ENCODE measurements around the gene PIAS4. TPM values are rescaled to one million over a fixed set of nuclear protein-coding genes. Genes with fewer than 3 reads are reported as not detected.

Gene PIAS4
- total and polyA plus RNA-seq, 2 of the 13 experiments (the other 11 are each of a cell fraction or from before 2014, with no cell fraction given), result 9.0 to 20.1 TPM

DNA sequence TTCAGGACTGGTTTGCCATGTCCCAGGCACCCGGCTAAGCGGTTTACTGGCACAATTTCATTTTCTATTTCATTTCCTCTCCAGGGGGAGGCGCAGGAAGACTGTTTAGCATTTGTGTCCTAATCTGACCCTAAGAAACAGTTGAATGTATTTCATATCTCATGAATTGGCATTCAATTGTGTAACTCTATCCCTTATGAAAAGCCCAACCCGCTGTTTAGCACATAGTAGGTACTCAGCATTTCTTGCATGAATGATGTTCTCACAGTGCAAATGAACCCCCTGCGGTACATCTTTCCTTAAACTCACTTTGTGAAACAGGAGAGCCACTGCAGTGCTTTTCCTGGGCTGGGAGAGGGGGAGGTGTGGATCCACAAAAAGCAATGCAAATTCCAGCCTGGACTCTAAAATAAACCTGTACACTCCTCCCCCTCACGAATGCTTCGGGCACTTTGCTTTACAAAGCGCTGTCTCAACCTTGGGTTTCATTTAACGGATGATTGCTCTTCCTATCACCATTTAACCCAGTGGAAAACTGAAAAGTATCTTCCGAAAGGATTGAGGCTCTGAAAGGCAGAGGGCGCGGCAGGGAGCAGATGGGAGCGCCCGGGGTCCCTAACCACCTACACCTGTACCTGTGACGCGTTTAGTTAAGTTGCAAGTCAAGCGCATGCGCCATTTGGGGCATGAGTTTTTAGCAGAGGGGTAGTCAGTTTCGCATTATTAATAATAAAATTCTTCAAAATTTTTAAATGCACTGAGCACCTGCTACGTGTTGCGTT lies 21.1 kb upstream of the PIAS4 start (continued):
- TF ChIP-seq, protein P1, sequence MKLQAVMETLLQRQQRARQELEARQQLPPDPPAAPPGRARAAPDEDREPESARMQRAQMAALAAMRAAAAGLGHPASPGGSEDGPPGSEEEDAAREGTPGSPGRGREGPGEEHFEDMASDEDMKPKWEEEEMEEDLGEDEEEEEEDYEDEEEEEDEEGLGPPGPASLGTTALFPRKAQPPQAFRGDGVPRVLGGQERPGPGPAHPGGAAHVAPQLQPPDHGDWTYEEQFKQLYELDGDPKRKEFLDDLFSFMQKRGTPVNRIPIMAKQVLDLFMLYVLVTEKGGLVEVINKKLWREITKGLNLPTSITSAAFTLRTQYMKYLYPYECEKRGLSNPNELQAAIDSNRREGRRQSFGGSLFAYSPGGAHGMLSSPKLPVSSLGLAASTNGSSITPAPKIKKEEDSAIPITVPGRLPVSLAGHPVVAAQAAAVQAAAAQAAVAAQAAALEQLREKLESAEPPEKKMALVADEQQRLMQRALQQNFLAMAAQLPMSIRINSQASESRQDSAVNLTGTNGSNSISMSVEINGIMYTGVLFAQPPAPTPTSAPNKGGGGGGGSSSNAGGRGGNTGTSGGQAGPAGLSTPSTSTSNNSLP (IDR thresholded peaks at IDR 0.05; ENCODE audit: low read depth, low read length), result peak; percentile 59
- no peak for TF ChIP-seq PRDM4 (CRISPR knock-in tag; IDR thresholded peaks at IDR 0.05; ENCODE audit: borderline replicate concordance)
- no peak for TF ChIP-seq SRSF9 (IDR thresholded peaks at IDR 0.05; ENCODE audit: borderline replicate concordance, insufficient read depth, low read depth, low read length, poor library complexity, severe bottlenecking)
- TF ChIP-seq NCOR1 (IDR thresholded peaks at IDR 0.05; ENCODE audit: borderline replicate concordance, low read length), result 0 out of 2 replicates have a peak, but pooled peaks have one; percentile 15
- peak; percentile 97 for TF ChIP-seq RXRB (CRISPR knock-in tag; IDR thresholded peaks at IDR 0.05; ENCODE audit: borderline replicate concordance)
- TF ChIP-seq SATB2 (CRISPR knock-in tag; IDR thresholded peaks at IDR 0.05), result no peak
- 0 out of 2 replicates have a peak, but pooled peaks have one; percentile 43 for TF ChIP-seq ZNF354B (CRISPR knock-in tag; IDR thresholded peaks at IDR 0.05)
- TF ChIP-seq STAG1 (CRISPR knock-in tag; IDR thresholded peaks at IDR 0.05), result peak; percentile 73
- TF ChIP-seq SIN3A (IDR thresholded peaks at IDR 0.05; ENCODE audit: borderline replicate concordance, low read depth, low read length), result peak; percentile 36; the same call in 1 of the 2 replicates
- TF ChIP-seq PAF1 (CRISPR knock-in tag; IDR thresholded peaks at IDR 0.05), result no peak
- TF ChIP-seq, protein P2, sequence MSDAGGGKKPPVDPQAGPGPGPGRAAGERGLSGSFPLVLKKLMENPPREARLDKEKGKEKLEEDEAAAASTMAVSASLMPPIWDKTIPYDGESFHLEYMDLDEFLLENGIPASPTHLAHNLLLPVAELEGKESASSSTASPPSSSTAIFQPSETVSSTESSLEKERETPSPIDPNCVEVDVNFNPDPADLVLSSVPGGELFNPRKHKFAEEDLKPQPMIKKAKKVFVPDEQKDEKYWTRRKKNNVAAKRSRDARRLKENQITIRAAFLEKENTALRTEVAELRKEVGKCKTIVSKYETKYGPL (CRISPR knock-in tag; IDR thresholded peaks at IDR 0.05), result 0 out of 2 replicates have a peak, but pooled peaks have one; percentile 32
- peak; percentile 33; the same call in 1 of the 2 replicates for TF ChIP-seq SMC3 (IDR thresholded peaks at IDR 0.05; ENCODE audit: low read length)
- TF ChIP-seq MIXL1 (CRISPR knock-in tag; IDR thresholded peaks at IDR 0.05), result 0 out of 2 replicates have a peak, but pooled peaks have one; percentile 10
- peak; percentile 30 for TF ChIP-seq TEAD3 (CRISPR knock-in tag; optimal IDR thresholded peaks at IDR 0.05; ENCODE audit: borderline replicate concordance)
- TF ChIP-seq MTERF4 (CRISPR knock-in tag; IDR thresholded peaks at IDR 0.05), result 0 out of 2 replicates have a peak, but pooled peaks have one; percentile 12
- TF ChIP-seq HNF4A (CRISPR knock-in tag; IDR thresholded peaks at IDR 0.05), result peak; percentile 16; the same call in 1 of the 2 replicates
- TF ChIP-seq, protein P3, sequence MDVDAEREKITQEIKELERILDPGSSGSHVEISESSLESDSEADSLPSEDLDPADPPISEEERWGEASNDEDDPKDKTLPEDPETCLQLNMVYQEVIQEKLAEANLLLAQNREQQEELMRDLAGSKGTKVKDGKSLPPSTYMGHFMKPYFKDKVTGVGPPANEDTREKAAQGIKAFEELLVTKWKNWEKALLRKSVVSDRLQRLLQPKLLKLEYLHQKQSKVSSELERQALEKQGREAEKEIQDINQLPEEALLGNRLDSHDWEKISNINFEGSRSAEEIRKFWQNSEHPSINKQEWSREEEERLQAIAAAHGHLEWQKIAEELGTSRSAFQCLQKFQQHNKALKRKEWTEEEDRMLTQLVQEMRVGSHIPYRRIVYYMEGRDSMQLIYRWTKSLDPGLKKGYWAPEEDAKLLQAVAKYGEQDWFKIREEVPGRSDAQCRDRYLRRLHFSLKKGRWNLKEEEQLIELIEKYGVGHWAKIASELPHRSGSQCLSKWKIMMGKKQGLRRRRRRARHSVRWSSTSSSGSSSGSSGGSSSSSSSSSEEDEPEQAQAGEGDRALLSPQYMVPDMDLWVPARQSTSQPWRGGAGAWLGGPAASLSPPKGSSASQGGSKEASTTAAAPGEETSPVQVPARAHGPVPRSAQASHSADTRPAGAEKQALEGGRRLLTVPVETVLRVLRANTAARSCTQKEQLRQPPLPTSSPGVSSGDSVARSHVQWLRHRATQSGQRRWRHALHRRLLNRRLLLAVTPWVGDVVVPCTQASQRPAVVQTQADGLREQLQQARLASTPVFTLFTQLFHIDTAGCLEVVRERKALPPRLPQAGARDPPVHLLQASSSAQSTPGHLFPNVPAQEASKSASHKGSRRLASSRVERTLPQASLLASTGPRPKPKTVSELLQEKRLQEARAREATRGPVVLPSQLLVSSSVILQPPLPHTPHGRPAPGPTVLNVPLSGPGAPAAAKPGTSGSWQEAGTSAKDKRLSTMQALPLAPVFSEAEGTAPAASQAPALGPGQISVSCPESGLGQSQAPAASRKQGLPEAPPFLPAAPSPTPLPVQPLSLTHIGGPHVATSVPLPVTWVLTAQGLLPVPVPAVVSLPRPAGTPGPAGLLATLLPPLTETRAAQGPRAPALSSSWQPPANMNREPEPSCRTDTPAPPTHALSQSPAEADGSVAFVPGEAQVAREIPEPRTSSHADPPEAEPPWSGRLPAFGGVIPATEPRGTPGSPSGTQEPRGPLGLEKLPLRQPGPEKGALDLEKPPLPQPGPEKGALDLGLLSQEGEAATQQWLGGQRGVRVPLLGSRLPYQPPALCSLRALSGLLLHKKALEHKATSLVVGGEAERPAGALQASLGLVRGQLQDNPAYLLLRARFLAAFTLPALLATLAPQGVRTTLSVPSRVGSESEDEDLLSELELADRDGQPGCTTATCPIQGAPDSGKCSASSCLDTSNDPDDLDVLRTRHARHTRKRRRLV (CRISPR knock-in tag; IDR thresholded peaks at IDR 0.05), result peak; percentile 27; the same call in 1 of the 2 replicates
- no peak for TF ChIP-seq ZBTB7A (CRISPR knock-in tag; IDR thresholded peaks at IDR 0.05)

Data from HepG2 (cell line).